Activated CD8-positive, alpha-beta memory T cell treated with anti-CD3 and anti-CD28 coated beads for 4 hours (primary cell): Measurements from ENCODE around the gene OLAH.
"Not testable (repeated sequence)": the region's sequence is repeated elsewhere in the genome, so short reads cannot be mapped to it uniquely, and the experiment has no call there.

Experiments used
- DNase-seq, 2 donors: peaks; one replicate each; pipeline ENCODE4 v3.0.0-alpha.2; 2020; ENCODE audit warnings: low read depth in 2 of 2

Gene OLAH

GRCh38 chr10:15043674-15044073, at the start of gene OLAH:
Gene OLAH (plus strand): TSS chr10:15043943. CDS start chr10:15047289, 3,346 bp downstream.
- no peak for DNase-seq

GRCh38 chr10:14995964-14996565, 47.7 kb upstream of the OLAH start:
- DNase-seq: no peak

- DNase-seq: not testable (repeated sequence)
These were observed 30.2 kb upstream of the OLAH start for GRCh38 chr10:15013530-15013929.

GRCh38 chr10:15015451-15015850, 28.3 kb upstream of the OLAH start:
- no peak for DNase-seq

GRCh38 chr10:15020966-15021365, 22.8 kb upstream of the OLAH start:
- not testable (repeated sequence) for DNase-seq

- not testable (repeated sequence) for DNase-seq
These were observed 20.7 kb upstream of the OLAH start for GRCh38 chr10:15023079-15023478.

- DNase-seq: not testable (repeated sequence)
These were observed 19.4 kb upstream of the OLAH start for GRCh38 chr10:15024017-15025004.

GRCh38 chr10:15025040-15025439, 18.7 kb upstream of the OLAH start:
- not testable (repeated sequence) for DNase-seq

- DNase-seq: no peak
These were observed 16.0 kb upstream of the OLAH start for GRCh38 chr10:15027741-15028140.

GRCh38 chr10:15035385-15036301, 8.1 kb upstream of the OLAH start:
- DNase-seq: no peak

GRCh38 chr10:15037691-15038090, 6.1 kb upstream of the OLAH start:
- no peak for DNase-seq

- DNase-seq: no peak
These were observed 5.3 kb upstream of the OLAH start for GRCh38 chr10:15038416-15038815.

- DNase-seq: no peak
These were observed 1.6 kb downstream of the OLAH start for GRCh38 chr10:15045380-15045779.

GRCh38 chr10:15046626-15047025, 2.9 kb downstream of the OLAH start:
- no peak for DNase-seq

GRCh38 chr10:15049533-15049932, 5.8 kb downstream of the OLAH start:
- DNase-seq: no peak

GRCh38 chr10:15052121-15052520, 8.4 kb downstream of the OLAH start:
- no peak for DNase-seq

- no peak for DNase-seq
These were observed 9.3 kb downstream of the OLAH start for GRCh38 chr10:15053061-15053460.

GRCh38 chr10:15058689-15059088, 14.9 kb downstream of the OLAH start:
- DNase-seq: no peak

GRCh38 chr10:15059914-15060313, 16.2 kb downstream of the OLAH start:
- DNase-seq: no peak

- DNase-seq: no peak
These were observed 16.9 kb downstream of the OLAH start for GRCh38 chr10:15060638-15061037.

GRCh38 chr10:15067154-15067553, 23.4 kb downstream of the OLAH start:
- DNase-seq: no peak

- DNase-seq: no peak
These were observed 25.1 kb downstream of the OLAH start for GRCh38 chr10:15068802-15069201.
